ENCODE results near the gene MYO19.

Gene MYO19

GRCh38 chr17:36501963-36502362, 32.7 kb downstream of the MYO19 start:
- Histone ChIP-seq H3K9ac (ENCODE audit: low read depth in 1 of 2, low read length in 2 of 2) (no peak overlapping the region), H3K4me3 (ENCODE audit: low read depth in 1 of 2, low read length in 2 of 2) (no peak overlapping the region), H3K9me3 (ENCODE audit: control insufficient read depth in 1 of 2, low read length in 2 of 2) (no peaks in the 10 kb centered on the region), H3K4me1 (ENCODE audit: control insufficient read depth in 1 of 2, insufficient read depth in 2 of 2, low read length in 2 of 2) (no peaks in the 10 kb centered on the region), H3K36me3 (ENCODE audit: control insufficient read depth in 1 of 2, insufficient read depth in 2 of 2, low read length in 2 of 2) (peaks cover 29 to 75% of the 10 kb centered on the region in 2 donors), H3K27me3 (ENCODE audit: control insufficient read depth in 1 of 2, insufficient read depth in 2 of 2, low read length in 2 of 2) (no peaks in the 10 kb centered on the region), H3K27ac (ENCODE audit: low read depth, low read length) (no peak overlapping the region)

DNA sequence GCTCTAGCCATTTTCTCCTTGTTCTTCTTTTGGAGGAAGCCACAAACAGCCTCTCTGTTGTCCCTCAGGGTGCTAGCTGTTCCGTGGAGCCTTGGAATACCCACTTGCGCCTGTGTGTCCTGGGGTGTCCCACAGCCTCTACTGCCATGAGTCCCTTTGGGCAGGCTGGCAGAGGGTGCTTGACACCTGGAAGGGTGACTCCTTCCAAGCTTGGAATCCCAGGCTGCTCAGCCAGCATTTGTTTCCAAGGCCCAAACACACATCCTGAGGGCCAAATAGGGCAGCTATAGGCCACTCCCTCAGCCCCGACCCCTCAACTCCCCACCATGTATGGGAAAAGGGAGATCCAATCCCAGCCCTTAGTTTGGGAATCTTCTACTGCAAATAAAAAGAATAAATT, 33.3 kb downstream of the MYO19 start:
- no peak overlapping the region for H3K9ac ChIP-seq (ENCODE audit: low read depth in 1 of 2, low read length in 2 of 2)
- no peaks in the 10 kb centered on the region for H3K4me1 ChIP-seq (ENCODE audit: control insufficient read depth in 1 of 2, insufficient read depth in 2 of 2, low read length in 2 of 2)
- peaks cover 32 to 74% of the 10 kb centered on the region in 2 donors for H3K36me3 ChIP-seq (ENCODE audit: control insufficient read depth in 1 of 2, insufficient read depth in 2 of 2, low read length in 2 of 2)
- H3K27ac ChIP-seq (ENCODE audit: low read depth, low read length): no peak overlapping the region
- no peak overlapping the region for H3K4me3 ChIP-seq (ENCODE audit: low read depth in 1 of 2, low read length in 2 of 2)
- no peaks in the 10 kb centered on the region for H3K9me3 ChIP-seq (ENCODE audit: control insufficient read depth in 1 of 2, low read length in 2 of 2)
- no peaks in the 10 kb centered on the region for H3K27me3 ChIP-seq (ENCODE audit: control insufficient read depth in 1 of 2, insufficient read depth in 2 of 2, low read length in 2 of 2)

- peaks cover 32 to 74% of the 10 kb centered on the region in 2 donors for H3K36me3 ChIP-seq (ENCODE audit: control insufficient read depth in 1 of 2, insufficient read depth in 2 of 2, low read length in 2 of 2)
- H3K4me3 ChIP-seq (ENCODE audit: low read depth in 1 of 2, low read length in 2 of 2): no peak overlapping the region
- H3K4me1 ChIP-seq (ENCODE audit: control insufficient read depth in 1 of 2, insufficient read depth in 2 of 2, low read length in 2 of 2): no peaks in the 10 kb centered on the region
- H3K27me3 ChIP-seq (ENCODE audit: control insufficient read depth in 1 of 2, insufficient read depth in 2 of 2, low read length in 2 of 2): no peaks in the 10 kb centered on the region
- no peak overlapping the region for H3K27ac ChIP-seq (ENCODE audit: low read depth, low read length)
- no peak overlapping the region for H3K9ac ChIP-seq (ENCODE audit: low read depth in 1 of 2, low read length in 2 of 2)
- no peaks in the 10 kb centered on the region for H3K9me3 ChIP-seq (ENCODE audit: control insufficient read depth in 1 of 2, low read length in 2 of 2)
Observed at GRCh38 chr17:36500745-36501225, 33.9 kb downstream of the MYO19 start.

- H3K4me1 ChIP-seq (ENCODE audit: control insufficient read depth in 1 of 2, insufficient read depth in 2 of 2, low read length in 2 of 2): no peaks in the 10 kb centered on the region
- H3K9me3 ChIP-seq (ENCODE audit: control insufficient read depth in 1 of 2, low read length in 2 of 2): no peaks in the 10 kb centered on the region
- no peak overlapping the region for H3K9ac ChIP-seq (ENCODE audit: low read depth in 1 of 2, low read length in 2 of 2)
- no peak overlapping the region for H3K27ac ChIP-seq (ENCODE audit: low read depth, low read length)
- H3K36me3 ChIP-seq (ENCODE audit: control insufficient read depth in 1 of 2, insufficient read depth in 2 of 2, low read length in 2 of 2): peaks cover 31 to 75% of the 10 kb centered on the region in 2 donors
- H3K27me3 ChIP-seq (ENCODE audit: control insufficient read depth in 1 of 2, insufficient read depth in 2 of 2, low read length in 2 of 2): no peaks in the 10 kb centered on the region
- H3K4me3 ChIP-seq (ENCODE audit: low read depth in 1 of 2, low read length in 2 of 2): no peak overlapping the region
Observed at GRCh38 chr17:36498560-36499300, 35.9 kb downstream of the MYO19 start.

GRCh38 chr17:36498155-36498554, 36.5 kb downstream of the MYO19 start:
- H3K36me3 ChIP-seq (ENCODE audit: control insufficient read depth in 1 of 2, insufficient read depth in 2 of 2, low read length in 2 of 2): peaks cover 35 to 75% of the 10 kb centered on the region in 2 donors

DNA sequence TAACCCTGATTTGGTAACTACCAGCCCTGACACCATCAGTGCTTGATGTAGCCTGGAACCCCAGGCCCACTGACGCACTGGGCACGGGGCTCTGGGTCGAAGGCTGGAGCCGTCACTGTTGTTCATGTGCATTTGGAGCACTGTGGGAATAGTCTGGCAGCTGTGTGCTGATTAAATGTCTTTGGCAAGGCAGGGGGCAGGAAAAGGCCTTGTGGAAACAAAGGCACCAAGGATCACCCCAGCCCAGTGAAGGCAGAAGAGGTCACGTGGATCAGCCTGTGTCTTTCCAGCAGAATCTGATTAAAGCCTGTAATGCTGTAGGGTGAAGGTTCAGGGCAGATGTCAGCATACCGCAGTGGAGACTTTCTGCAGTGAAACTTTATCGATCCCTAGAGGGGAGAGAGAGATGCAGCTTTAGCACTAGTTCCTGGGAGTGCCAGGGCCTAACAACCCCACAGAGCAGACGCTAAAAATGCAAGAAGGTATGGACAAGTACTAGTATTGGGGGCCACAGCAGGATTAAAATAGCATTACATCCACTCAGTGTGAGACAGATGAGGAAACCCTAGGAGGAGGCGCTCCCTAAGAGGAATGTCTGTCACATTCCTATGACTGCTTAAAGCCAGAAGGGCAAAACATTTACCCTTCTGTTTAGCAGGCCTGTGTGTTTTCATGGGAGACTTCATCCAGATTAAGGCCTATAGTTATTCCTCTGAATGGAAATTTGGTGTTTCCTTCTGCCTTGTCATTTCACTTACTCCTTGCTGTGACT, 38.5 kb downstream of the MYO19 start:
- H3K27me3 ChIP-seq (ENCODE audit: control insufficient read depth in 1 of 2, insufficient read depth in 2 of 2, low read length in 2 of 2): no peaks in the 10 kb centered on the region
- no peak overlapping the region for H3K9ac ChIP-seq (ENCODE audit: low read depth in 1 of 2, low read length in 2 of 2)
- H3K4me1 ChIP-seq (ENCODE audit: control insufficient read depth in 1 of 2, insufficient read depth in 2 of 2, low read length in 2 of 2): no peaks in the 10 kb centered on the region
- H3K9me3 ChIP-seq (ENCODE audit: control insufficient read depth in 1 of 2, low read length in 2 of 2): no peaks in the 10 kb centered on the region
- no peak overlapping the region for H3K4me3 ChIP-seq (ENCODE audit: low read depth in 1 of 2, low read length in 2 of 2)
- H3K27ac ChIP-seq (ENCODE audit: low read depth, low read length): no peak overlapping the region
- peaks cover 42 to 75% of the 10 kb centered on the region in 2 donors for H3K36me3 ChIP-seq (ENCODE audit: control insufficient read depth in 1 of 2, insufficient read depth in 2 of 2, low read length in 2 of 2)

More at GRCh38 chr17:36498155-36498554, 36.5 kb downstream of the MYO19 start:
- no peak overlapping the region for H3K27ac ChIP-seq (ENCODE audit: low read depth, low read length)
- no peaks in the 10 kb centered on the region for H3K4me1 ChIP-seq (ENCODE audit: control insufficient read depth in 1 of 2, insufficient read depth in 2 of 2, low read length in 2 of 2)
- no peak overlapping the region for H3K9ac ChIP-seq (ENCODE audit: low read depth in 1 of 2, low read length in 2 of 2)
- H3K9me3 ChIP-seq (ENCODE audit: control insufficient read depth in 1 of 2, low read length in 2 of 2): no peaks in the 10 kb centered on the region
- H3K4me3 ChIP-seq (ENCODE audit: low read depth in 1 of 2, low read length in 2 of 2): no peak overlapping the region
- no peaks in the 10 kb centered on the region for H3K27me3 ChIP-seq (ENCODE audit: control insufficient read depth in 1 of 2, insufficient read depth in 2 of 2, low read length in 2 of 2)

- no peaks in the 10 kb centered on the region for H3K4me1 ChIP-seq (ENCODE audit: control insufficient read depth in 1 of 2, insufficient read depth in 2 of 2, low read length in 2 of 2)
- no peak overlapping the region for H3K4me3 ChIP-seq (ENCODE audit: low read depth in 1 of 2, low read length in 2 of 2)
- no peaks in the 10 kb centered on the region for H3K27me3 ChIP-seq (ENCODE audit: control insufficient read depth in 1 of 2, insufficient read depth in 2 of 2, low read length in 2 of 2)
- no peak overlapping the region for H3K9ac ChIP-seq (ENCODE audit: low read depth in 1 of 2, low read length in 2 of 2)
- H3K36me3 ChIP-seq (ENCODE audit: control insufficient read depth in 1 of 2, insufficient read depth in 2 of 2, low read length in 2 of 2): peaks cover 41 to 68% of the 10 kb centered on the region in 2 donors
- H3K27ac ChIP-seq (ENCODE audit: low read depth, low read length): no peak overlapping the region
- no peaks in the 10 kb centered on the region for H3K9me3 ChIP-seq (ENCODE audit: control insufficient read depth in 1 of 2, low read length in 2 of 2)
Observed at GRCh38 chr17:36495076-36495578, 39.5 kb downstream of the MYO19 start.

DNA sequence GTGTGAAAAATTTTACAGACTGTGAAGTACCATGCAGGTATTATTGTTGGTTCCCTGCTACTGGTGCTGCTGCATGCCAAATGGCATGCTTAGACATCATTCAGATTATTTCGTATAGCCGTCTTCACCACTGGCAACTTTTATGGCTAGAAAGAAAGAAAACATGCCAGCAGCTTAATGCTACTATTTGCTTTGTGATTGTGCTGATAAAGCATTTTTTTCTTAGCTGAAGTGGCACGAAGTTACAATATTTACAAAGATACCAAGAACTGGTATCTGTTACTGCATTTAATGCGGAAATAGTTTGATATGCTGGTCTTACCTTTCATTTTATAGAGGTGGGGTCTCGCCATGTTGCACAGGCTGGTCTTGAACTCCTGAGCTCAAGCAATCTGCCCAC, 40.0 kb downstream of the MYO19 start:
- Histone ChIP-seq H3K36me3 (ENCODE audit: control insufficient read depth in 1 of 2, insufficient read depth in 2 of 2, low read length in 2 of 2) (peaks cover 42 to 68% of the 10 kb centered on the region in 2 donors), H3K4me1 (ENCODE audit: control insufficient read depth in 1 of 2, insufficient read depth in 2 of 2, low read length in 2 of 2) (no peaks in the 10 kb centered on the region), H3K9me3 (ENCODE audit: control insufficient read depth in 1 of 2, low read length in 2 of 2) (no peaks in the 10 kb centered on the region), H3K27ac (ENCODE audit: low read depth, low read length) (no peak overlapping the region), H3K4me3 (ENCODE audit: low read depth in 1 of 2, low read length in 2 of 2) (no peak overlapping the region), H3K9ac (ENCODE audit: low read depth in 1 of 2, low read length in 2 of 2) (no peak overlapping the region), H3K27me3 (ENCODE audit: control insufficient read depth in 1 of 2, insufficient read depth in 2 of 2, low read length in 2 of 2) (no peaks in the 10 kb centered on the region)

DNA sequence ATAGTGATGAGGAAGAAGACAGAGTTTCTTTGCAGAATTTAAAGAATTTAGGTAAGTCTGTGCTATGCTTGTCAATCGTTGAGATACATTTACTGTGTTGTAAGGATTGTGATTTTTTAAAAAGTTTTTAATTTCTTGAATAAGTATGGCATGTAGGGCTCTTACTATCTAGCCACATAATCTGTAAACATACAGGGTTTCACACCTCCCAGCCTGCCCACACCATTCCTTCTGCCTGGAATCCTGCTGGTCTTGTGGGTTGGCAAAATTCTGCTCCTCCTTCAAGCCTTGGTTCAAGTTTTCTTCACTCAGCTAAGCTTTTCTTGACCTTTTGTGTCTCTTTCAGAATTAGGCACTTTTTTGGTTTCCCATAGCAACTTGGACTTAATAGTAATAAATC, 40.7 kb downstream of the MYO19 start:
- Histone ChIP-seq H3K9me3 (ENCODE audit: control insufficient read depth in 1 of 2, low read length in 2 of 2) (no peaks in the 10 kb centered on the region), H3K27ac (ENCODE audit: low read depth, low read length) (no peak overlapping the region), H3K27me3 (ENCODE audit: control insufficient read depth in 1 of 2, insufficient read depth in 2 of 2, low read length in 2 of 2) (no peaks in the 10 kb centered on the region), H3K9ac (ENCODE audit: low read depth in 1 of 2, low read length in 2 of 2) (no peak overlapping the region), H3K4me1 (ENCODE audit: control insufficient read depth in 1 of 2, insufficient read depth in 2 of 2, low read length in 2 of 2) (no peaks in the 10 kb centered on the region), H3K36me3 (ENCODE audit: control insufficient read depth in 1 of 2, insufficient read depth in 2 of 2, low read length in 2 of 2) (peaks cover 41 to 64% of the 10 kb centered on the region in 2 donors), H3K4me3 (ENCODE audit: low read depth in 1 of 2, low read length in 2 of 2) (no peak overlapping the region)
